WTC11 (cell line): ENCODE measurements around the gene UGGT2. TPM values are rescaled to one million over a fixed set of nuclear protein-coding genes. Genes with fewer than 3 reads are reported as not detected.
A peak's percentile ranks its signal among the peaks of the same experiment; 100 is the strongest.

Experiments
- ATAC-seq: fragments of 200-7000 bp; cut with Tn5 transposase; 2 replicates; pipeline ENCODE4 v1.10.0; 2021; ENCODE audit warnings: mild to moderate bottlenecking, moderate library complexity
- CTCF ChIA-PET: fragments of 300-600 bp; sonication (Branson Sonifier 250); formaldehyde crosslinking; loops from one replicate; lab custom pipeline; 2021; ENCODE audit warnings: antibody characterized with exemption; lab: Charles Lee
- POLR2A ChIA-PET: fragments of 350-600 bp; sonication (Branson Sonifier 250); formaldehyde crosslinking; loops from one replicate; lab custom pipeline; 2021; ENCODE audit warnings: antibody characterized with exemption; lab: Charles Lee
- DNase-seq: peaks from one replicate; pipeline ENCODE4 v3.0.0; 2021; ENCODE audit warnings: low spot score
- H3K27ac Mint-ChIP-seq: 2 replicates; pipeline ENCODE4 v1.8.0; 2021; ENCODE audit warnings: mixed read lengths
- H3K27me3 Mint-ChIP-seq: 2 replicates; pipeline ENCODE4 v1.8.0; 2021; ENCODE audit warnings: low read depth, mild to moderate bottlenecking, moderate library complexity, mixed read lengths
- H3K36me3 Mint-ChIP-seq: 2 replicates; pipeline ENCODE4 v1.8.0; 2021; ENCODE audit warnings: mixed read lengths
- H3K4me1 Mint-ChIP-seq: 2 replicates; pipeline ENCODE4 v1.8.0; 2022; ENCODE audit warnings: mixed read lengths
- H3K4me3 Mint-ChIP-seq: 2 replicates; pipeline ENCODE4 v1.8.0; 2021; ENCODE audit warnings: mild to moderate bottlenecking, moderate library complexity, mixed read lengths
- H3K9me3 Mint-ChIP-seq: 2 replicates; pipeline ENCODE4 v1.8.0; 2021; ENCODE audit warnings: mixed read lengths
- ESRRA ChIP-seq: sonication (generic); formaldehyde crosslinking; IDR thresholded peaks from 2 replicates; pipeline ENCODE4 v1.8.1; 2022; ENCODE audit warnings: mild to moderate bottlenecking, missing genetic modification reagents, borderline replicate concordance
- FOXK1 ChIP-seq: sonication (generic); formaldehyde crosslinking; IDR thresholded peaks from 2 replicates; pipeline ENCODE4 v1.8.0; 2022; ENCODE audit warnings: mild to moderate bottlenecking, moderate library complexity, missing genetic modification reagents
- FOXP1 ChIP-seq: sonication (generic); formaldehyde crosslinking; IDR thresholded peaks from 2 replicates; pipeline ENCODE4 v1.8.0; 2022; ENCODE audit warnings: missing genetic modification reagents, mild to moderate bottlenecking, moderate library complexity, borderline replicate concordance
- FOXP4 ChIP-seq: sonication (generic); formaldehyde crosslinking; IDR thresholded peaks from 2 replicates; pipeline ENCODE4 v1.8.0; 2022; ENCODE audit warnings: mild to moderate bottlenecking, missing genetic modification reagents
- IRF1 ChIP-seq: sonication (generic); formaldehyde crosslinking; IDR thresholded peaks from 2 replicates; pipeline ENCODE4 v1.8.0; 2023; ENCODE audit warnings: missing genetic modification reagents
- IRF2 ChIP-seq: sonication (generic); formaldehyde crosslinking; IDR thresholded peaks from 2 replicates; pipeline ENCODE4 v1.8.0; 2022; ENCODE audit warnings: low read depth, missing genetic modification reagents, borderline replicate concordance
- KAT7 ChIP-seq: sonication (generic); formaldehyde crosslinking; IDR thresholded peaks from 2 replicates; pipeline ENCODE4 v1.8.1; 2023; ENCODE audit warnings: missing genetic modification reagents, mild to moderate bottlenecking, borderline replicate concordance
- MAX ChIP-seq: sonication (generic); formaldehyde crosslinking; IDR thresholded peaks from 2 replicates; pipeline ENCODE4 v1.8.0; 2022; ENCODE audit warnings: mild to moderate bottlenecking, missing genetic modification reagents
- NFE2L1 ChIP-seq: sonication (generic); formaldehyde crosslinking; IDR thresholded peaks from 2 replicates; pipeline ENCODE4 v1.8.1; 2023; ENCODE audit warnings: missing genetic modification reagents
- NR1H2 ChIP-seq: sonication (generic); formaldehyde crosslinking; IDR thresholded peaks from 2 replicates; pipeline ENCODE4 v1.9.0; 2021; ENCODE audit warnings: mild to moderate bottlenecking, moderate library complexity, missing genetic modification reagents
- NR2C2 ChIP-seq: sonication (generic); formaldehyde crosslinking; IDR thresholded peaks from 2 replicates; pipeline ENCODE4 v1.8.0; 2022; ENCODE audit warnings: mild to moderate bottlenecking, missing genetic modification reagents
- PRRX2 ChIP-seq: fragments of 250-450 bp; sonication (Bioruptor Pico); IDR thresholded peaks from 2 replicates; pipeline ENCODE4 v1.8.0; 2021; ENCODE audit warnings: mild to moderate bottlenecking
- ZNF138 ChIP-seq: sonication (generic); formaldehyde crosslinking; conservative IDR thresholded peaks from 2 replicates; pipeline ENCODE4 v1.8.1; 2022; ENCODE audit warnings: mild to moderate bottlenecking, moderate library complexity, missing genetic modification reagents
- ZNF232 ChIP-seq: sonication (generic); formaldehyde crosslinking; IDR thresholded peaks from 2 replicates; pipeline ENCODE4 v1.8.0; 2022; ENCODE audit warnings: mild to moderate bottlenecking, missing genetic modification reagents
- ZNF281 ChIP-seq: sonication (generic); formaldehyde crosslinking; IDR thresholded peaks from 2 replicates; pipeline ENCODE4 v1.8.0; 2023; ENCODE audit warnings: mild to moderate bottlenecking, missing genetic modification reagents
- ZNF317 ChIP-seq: sonication (generic); formaldehyde crosslinking; IDR thresholded peaks from 2 replicates; pipeline ENCODE4 v1.8.1; 2023; ENCODE audit warnings: low read depth, mild to moderate bottlenecking, moderate library complexity, missing genetic modification reagents, borderline replicate concordance
- ZNF396 ChIP-seq: fragments of 250-450 bp; sonication (Bioruptor Pico); IDR thresholded peaks from 2 replicates; pipeline ENCODE4 v1.8.0; 2021; ENCODE audit warnings: mild to moderate bottlenecking, moderate library complexity, borderline replicate concordance
- total RNA-seq: library from RNA; stranded (reverse); gene quantifications from 3 replicates; pipeline ENCODE4 v1.2.3, GENCODE V29; 2021

The UGGT2 gene
- total RNA-seq, 1 experiment from 2014 or later = 31.1 TPM

GRCh38 chr13:95800436-95800835 is 252.8 kb downstream of the UGGT2 start (continued):
- TF ChIP-seq NR1H2 (CRISPR knock-in tag) (no peak), ESRRA (CRISPR knock-in tag) (no peak), ZNF396 (CRISPR knock-in tag) (no peak), ZNF281 (CRISPR knock-in tag) (no peak), ZNF232 (CRISPR knock-in tag) (no peak), IRF2 (CRISPR knock-in tag) (no peak)
- TF ChIP-seq, all 79 proteins: peak for 0

- no peaks in the 10 kb centered on the region for H3K27me3 Mint-ChIP-seq
- DNase-seq = no peak
- no peak overlapping the region for H3K27ac Mint-ChIP-seq
- no peaks in the 10 kb centered on the region for H3K9me3 Mint-ChIP-seq
- ChIA-PET POLR2A (no interaction called here), CTCF (no interaction called here)
- no peak for ATAC-seq
- no peaks in the 10 kb centered on the region for H3K4me1 Mint-ChIP-seq
- H3K36me3 Mint-ChIP-seq = peaks cover 21% of the 10 kb centered on the region
- no peak for TF ChIP-seq ESRRA (CRISPR knock-in tag)
- no peak for TF ChIP-seq FOXK1 (CRISPR knock-in tag)
- no peak for TF ChIP-seq FOXP4 (CRISPR knock-in tag)
- TF ChIP-seq ZNF317 = no peak
- TF ChIP-seq ZNF138 (CRISPR knock-in tag) = no peak
- no peak for TF ChIP-seq NR2C2 (CRISPR knock-in tag)
- no peak for TF ChIP-seq KAT7 (CRISPR knock-in tag)
- no peak for TF ChIP-seq FOXP1 (CRISPR knock-in tag)
- H3K4me3 Mint-ChIP-seq = no peak overlapping the region
Observed at GRCh38 chr13:95797016-95797415, 256.2 kb downstream of the UGGT2 start.

GRCh38 chr13:95793781-95794180 is 259.4 kb downstream of the UGGT2 start:
- peaks cover 44% of the 10 kb centered on the region for H3K36me3 Mint-ChIP-seq
- ChIA-PET POLR2A (no interaction called here), CTCF (no interaction called here)
- H3K4me3 Mint-ChIP-seq = no peak overlapping the region
- TF ChIP-seq PRRX2 (no peak), MAX (CRISPR knock-in tag) (no peak), IRF1 (CRISPR knock-in tag) (no peak), IRF2 (CRISPR knock-in tag) (no peak), NFE2L1 (CRISPR knock-in tag) (no peak)
- H3K9me3 Mint-ChIP-seq = peaks cover 12% of the 10 kb centered on the region
- peak overlapping the region; percentile 30; the same call in 1 of the 2 replicates for H3K27ac Mint-ChIP-seq
- H3K27me3 Mint-ChIP-seq = no peaks in the 10 kb centered on the region
- no peaks in the 10 kb centered on the region for H3K4me1 Mint-ChIP-seq
- DNase-seq (no peak), ATAC-seq (no peak)
